K562 (cell line): ENCODE measurements around the gene CYB5D1. TPM values are rescaled to one million over a fixed set of nuclear protein-coding genes. Genes with fewer than 3 reads are reported as not detected.

Experiments used
- ATF6 ChIP-seq: sonication (generic); formaldehyde crosslinking; IDR thresholded peaks from 2 replicates; pipeline ENCODE4 v1.4.0; 2020; ENCODE audit warnings: mild to moderate bottlenecking, missing genetic modification reagents
- CBX5 ChIP-seq: IDR thresholded peaks from 2 replicates; pipeline ENCODE4 v1.6.1; 2014; ENCODE audit warnings: low read depth, borderline replicate concordance
- HMG20A ChIP-seq: fragments of 450-650 bp; formaldehyde crosslinking; conservative IDR thresholded peaks from 2 replicates; pipeline ENCODE4 v1.4.0; 2020; ENCODE audit warnings: mild to moderate bottlenecking, mixed read lengths
- MEF2D ChIP-seq: conservative IDR thresholded peaks from 2 replicates; pipeline ENCODE4 v1.6.1; 2016; ENCODE audit warnings: low read depth, missing genetic modification characterization, missing compliant biosample characterization
- NR2C1 ChIP-seq, 2 experiments: fragments of 450-650 bp; IDR thresholded peaks; 2 replicates each; pipeline ENCODE4 v1.6.1; 2017; ENCODE audit warnings: mild to moderate bottlenecking in 2 of 2, antibody characterized with exemption in 1 of 2, inconsistent platforms in 1 of 2, missing compliant biosample characterization in 1 of 2, missing genetic modification characterization in 1 of 2
- SMAD4 ChIP-seq: fragments of 250-450 bp; sonication (Bioruptor Pico); conservative IDR thresholded peaks from 2 replicates; pipeline ENCODE4 v1.8.0; 2021; ENCODE audit warnings: inconsistent platforms, mild to moderate bottlenecking, moderate library complexity
- SMARCC2 ChIP-seq: fragments of 450-650 bp; IDR thresholded peaks from 2 replicates; pipeline ENCODE4 v1.6.1; 2017; ENCODE audit warnings: antibody characterized with exemption, moderate library complexity, mild to moderate bottlenecking, low read depth
- TCF15 ChIP-seq: fragments of 250-450 bp; sonication (Bioruptor Pico); IDR thresholded peaks from 2 replicates; pipeline ENCODE4 v1.8.0; 2022; ENCODE audit warnings: moderate library complexity, mild to moderate bottlenecking, inconsistent platforms
- TCFL5 ChIP-seq: fragments of 250-450 bp; sonication (Bioruptor Pico); conservative IDR thresholded peaks from 2 replicates; pipeline ENCODE4 v1.6.1; 2021; ENCODE audit warnings: mild to moderate bottlenecking, moderate library complexity, matching md5 sums
- THRAP3 ChIP-seq: fragments of 450-650 bp; IDR thresholded peaks from 2 replicates; pipeline ENCODE4 v1.6.1; 2016; ENCODE audit warnings: mild to moderate bottlenecking, inconsistent platforms, borderline replicate concordance
- ZBED1 ChIP-seq: IDR thresholded peaks from 2 replicates; pipeline ENCODE4 v1.6.1; 2014
- polyA plus RNA-seq, 8 experiments: library from polyadenylated mRNA; depleted of rRNA in 4 of 8; stranded (reverse) in 5 of 8; unstranded in 3 of 8; fragments of >200 nt; fragmentation: Nextera tagmentation in 2 of 8; fragmentation: Illumina TruSeq in 1 of 8; extraction: Ambion mirVana in 2 of 8; extraction: Trizol in 1 of 8; gene quantifications; 2 replicates each; pipeline versions ENCODE4 v1.2.1 to v1.2.3, GENCODE V29; 2011 to 2014; ENCODE audit warnings: inconsistent platforms in 1 of 8, missing spikeins in 1 of 8
- total RNA-seq, 7 experiments: library from RNA; depleted of rRNA in 6 of 7; stranded (reverse); fragments of >200 nt in 6 of 7; fragmentation: Illumina TruSeq in 2 of 7; extraction: Trizol in 2 of 7; gene quantifications; 2 replicates each; pipeline versions ENCODE4 v1.2.1 to v1.2.3, GENCODE V29; 2011 to 2021; ENCODE audit warnings: low replicate concordance in 1 of 7
- TF ChIP-seq, protein P1 (sequence below), 2 experiments: fragments of 450-650 bp in 1 of 2; sonication (generic) in 1 of 2; formaldehyde crosslinking in 1 of 2; IDR thresholded peaks; 2 replicates each; pipeline versions ENCODE4 v1.7.1 to v1.9.0; 2016 to 2022; ENCODE audit warnings: inconsistent platforms in 1 of 2, mild to moderate bottlenecking in 1 of 2, missing genetic modification reagents in 1 of 2
- TF ChIP-seq, protein P2 (sequence below): IDR thresholded peaks from 2 replicates; pipeline ENCODE4 v1.6.1; 2016; ENCODE audit warnings: missing genetic modification characterization, missing compliant biosample characterization

CYB5D1 gene
- total and polyA plus RNA-seq, 9 of the 15 experiments (the other 6 are each of a cell fraction or from before 2014, with no cell fraction given), result 2.4 to 7.9 (median 5.7) TPM

GRCh38 chr17:7835814-7836595 lies 21.8 kb upstream of the CYB5D1 start (continued):
- TF ChIP-seq ATF6 (CRISPR knock-in tag) (no peak), HMG20A (CRISPR knock-in tag) (no peak), THRAP3 (no peak), TCFL5 (CRISPR knock-in tag) (no peak), MEF2D (tag) (no peak), CBX5 (no peak), SMARCC2 (no peak), ZBED1 (no peak), TCF15 (no peak), SMAD4 (CRISPR knock-in tag) (no peak), NR2C1 (IDR thresholded peaks at IDR 0.05) (no peak), NR2C1 (tag; IDR thresholded peaks at IDR 0.05) (no peak)
- TF ChIP-seq, protein P1, sequence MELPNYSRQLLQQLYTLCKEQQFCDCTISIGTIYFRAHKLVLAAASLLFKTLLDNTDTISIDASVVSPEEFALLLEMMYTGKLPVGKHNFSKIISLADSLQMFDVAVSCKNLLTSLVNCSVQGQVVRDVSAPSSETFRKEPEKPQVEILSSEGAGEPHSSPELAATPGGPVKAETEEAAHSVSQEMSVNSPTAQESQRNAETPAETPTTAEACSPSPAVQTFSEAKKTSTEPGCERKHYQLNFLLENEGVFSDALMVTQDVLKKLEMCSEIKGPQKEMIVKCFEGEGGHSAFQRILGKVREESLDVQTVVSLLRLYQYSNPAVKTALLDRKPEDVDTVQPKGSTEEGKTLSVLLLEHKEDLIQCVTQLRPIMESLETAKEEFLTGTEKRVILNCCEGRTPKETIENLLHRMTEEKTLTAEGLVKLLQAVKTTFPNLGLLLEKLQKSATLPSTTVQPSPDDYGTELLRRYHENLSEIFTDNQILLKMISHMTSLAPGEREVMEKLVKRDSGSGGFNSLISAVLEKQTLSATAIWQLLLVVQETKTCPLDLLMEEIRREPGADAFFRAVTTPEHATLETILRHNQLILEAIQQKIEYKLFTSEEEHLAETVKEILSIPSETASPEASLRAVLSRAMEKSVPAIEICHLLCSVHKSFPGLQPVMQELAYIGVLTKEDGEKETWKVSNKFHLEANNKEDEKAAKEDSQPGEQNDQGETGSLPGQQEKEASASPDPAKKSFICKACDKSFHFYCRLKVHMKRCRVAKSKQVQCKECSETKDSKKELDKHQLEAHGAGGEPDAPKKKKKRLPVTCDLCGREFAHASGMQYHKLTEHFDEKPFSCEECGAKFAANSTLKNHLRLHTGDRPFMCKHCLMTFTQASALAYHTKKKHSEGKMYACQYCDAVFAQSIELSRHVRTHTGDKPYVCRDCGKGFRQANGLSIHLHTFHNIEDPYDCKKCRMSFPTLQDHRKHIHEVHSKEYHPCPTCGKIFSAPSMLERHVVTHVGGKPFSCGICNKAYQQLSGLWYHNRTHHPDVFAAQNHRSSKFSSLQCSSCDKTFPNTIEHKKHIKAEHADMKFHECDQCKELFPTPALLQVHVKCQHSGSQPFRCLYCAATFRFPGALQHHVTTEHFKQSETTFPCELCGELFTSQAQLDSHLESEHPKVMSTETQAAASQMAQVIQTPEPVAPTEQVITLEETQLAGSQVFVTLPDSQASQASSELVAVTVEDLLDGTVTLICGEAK (IDR thresholded peaks at IDR 0.05), result 0 out of 2 replicates have a peak, but pooled peaks have one; percentile 10
- TF ChIP-seq, protein P1 (CRISPR knock-in tag; IDR thresholded peaks at IDR 0.05), result no peak
- TF ChIP-seq, protein P2, sequence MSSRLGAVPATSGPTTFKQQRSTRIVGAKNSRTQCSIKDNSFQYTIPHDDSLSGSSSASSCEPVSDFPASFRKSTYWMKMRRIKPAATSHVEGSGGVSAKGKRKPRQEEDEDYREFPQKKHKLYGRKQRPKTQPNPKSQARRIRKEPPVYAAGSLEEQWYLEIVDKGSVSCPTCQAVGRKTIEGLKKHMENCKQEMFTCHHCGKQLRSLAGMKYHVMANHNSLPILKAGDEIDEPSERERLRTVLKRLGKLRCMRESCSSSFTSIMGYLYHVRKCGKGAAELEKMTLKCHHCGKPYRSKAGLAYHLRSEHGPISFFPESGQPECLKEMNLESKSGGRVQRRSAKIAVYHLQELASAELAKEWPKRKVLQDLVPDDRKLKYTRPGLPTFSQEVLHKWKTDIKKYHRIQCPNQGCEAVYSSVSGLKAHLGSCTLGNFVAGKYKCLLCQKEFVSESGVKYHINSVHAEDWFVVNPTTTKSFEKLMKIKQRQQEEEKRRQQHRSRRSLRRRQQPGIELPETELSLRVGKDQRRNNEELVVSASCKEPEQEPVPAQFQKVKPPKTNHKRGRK (tag), result peak; percentile 69
